ENCODE measurements around the gene ADIRF. TPM values are rescaled to one million over a fixed set of nuclear protein-coding genes. Genes with fewer than 3 reads are reported as not detected.
"Not testable (repeated sequence)": the region's sequence is repeated elsewhere in the genome, so short reads cannot be mapped to it uniquely, and the experiment has no call there.

The ADIRF gene
- total RNA-seq, 1 donor from 2014 or later, result not detected

DNA sequence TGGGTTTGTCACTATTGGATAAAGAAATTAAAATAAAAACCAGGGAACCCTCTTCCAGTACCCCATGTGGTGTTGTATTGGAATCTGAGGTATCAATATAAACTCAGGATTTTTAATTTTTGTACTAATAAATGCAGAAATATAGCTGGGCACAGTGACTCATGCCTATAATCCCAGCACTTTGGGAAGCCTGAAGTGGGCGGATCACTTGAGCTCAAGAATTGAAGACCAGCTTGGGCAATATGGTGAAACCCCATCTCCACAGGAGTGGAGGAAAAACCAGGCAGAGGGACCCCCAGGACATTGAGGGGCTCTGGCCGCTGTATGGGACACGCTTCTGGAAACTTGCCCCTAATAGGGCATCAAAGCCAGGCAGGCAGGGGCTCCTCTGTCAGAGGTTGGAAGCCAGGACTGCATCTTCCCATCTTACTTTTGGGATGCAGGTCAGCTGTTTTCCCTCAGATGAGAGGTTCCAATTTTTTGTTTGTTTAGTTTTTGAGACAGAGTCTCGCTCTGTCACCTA, 11.1 kb downstream of the ADIRF start:
- Mint-ChIP-seq H3K36me3 (ENCODE audit: low read depth) (no peaks in the 10 kb centered on the region), H3K4me1 (no peaks in the 10 kb centered on the region), H3K4me3 (no peak overlapping the region), H3K9me3 (no peaks in the 10 kb centered on the region), H3K27ac (ENCODE audit: unreplicated experiment) (no peak overlapping the region), H3K27me3 (ENCODE audit: low read depth) (no peaks in the 10 kb centered on the region)
- TF ChIP-seq, protein P1, sequence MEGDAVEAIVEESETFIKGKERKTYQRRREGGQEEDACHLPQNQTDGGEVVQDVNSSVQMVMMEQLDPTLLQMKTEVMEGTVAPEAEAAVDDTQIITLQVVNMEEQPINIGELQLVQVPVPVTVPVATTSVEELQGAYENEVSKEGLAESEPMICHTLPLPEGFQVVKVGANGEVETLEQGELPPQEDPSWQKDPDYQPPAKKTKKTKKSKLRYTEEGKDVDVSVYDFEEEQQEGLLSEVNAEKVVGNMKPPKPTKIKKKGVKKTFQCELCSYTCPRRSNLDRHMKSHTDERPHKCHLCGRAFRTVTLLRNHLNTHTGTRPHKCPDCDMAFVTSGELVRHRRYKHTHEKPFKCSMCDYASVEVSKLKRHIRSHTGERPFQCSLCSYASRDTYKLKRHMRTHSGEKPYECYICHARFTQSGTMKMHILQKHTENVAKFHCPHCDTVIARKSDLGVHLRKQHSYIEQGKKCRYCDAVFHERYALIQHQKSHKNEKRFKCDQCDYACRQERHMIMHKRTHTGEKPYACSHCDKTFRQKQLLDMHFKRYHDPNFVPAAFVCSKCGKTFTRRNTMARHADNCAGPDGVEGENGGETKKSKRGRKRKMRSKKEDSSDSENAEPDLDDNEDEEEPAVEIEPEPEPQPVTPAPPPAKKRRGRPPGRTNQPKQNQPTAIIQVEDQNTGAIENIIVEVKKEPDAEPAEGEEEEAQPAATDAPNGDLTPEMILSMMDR (conservative IDR thresholded peaks at IDR 0.05), result no peak
- no peak for DNase-seq (ENCODE audit: low read depth, low spot score)

DNA sequence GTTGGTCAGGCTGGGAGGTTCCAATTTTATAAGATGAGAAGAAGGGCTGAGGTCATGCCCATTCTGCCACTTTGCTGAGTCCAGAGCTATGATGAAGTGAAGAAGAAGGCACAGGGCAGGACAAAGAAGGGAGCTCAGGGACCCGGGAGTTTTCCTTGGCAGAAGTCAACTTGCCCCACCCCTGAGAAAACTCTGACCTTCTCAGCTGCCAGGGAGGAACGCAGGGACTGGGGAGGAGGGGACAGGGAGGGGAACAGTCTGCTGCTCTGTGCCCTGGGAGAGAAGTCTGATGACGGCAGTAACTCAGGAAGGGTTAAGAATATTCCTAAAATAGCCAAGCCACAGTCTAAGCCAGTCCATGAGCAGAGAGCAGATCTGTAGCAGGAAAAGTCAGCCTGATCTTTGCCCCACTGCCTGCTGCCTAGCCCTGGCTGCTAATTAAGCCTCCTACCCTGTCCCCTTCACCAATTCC, 11.7 kb downstream of the ADIRF start:
- no peaks in the 10 kb centered on the region for H3K27me3 Mint-ChIP-seq (ENCODE audit: low read depth)
- DNase-seq (ENCODE audit: low read depth, low spot score), result no peak
- H3K4me3 Mint-ChIP-seq, result no peak overlapping the region
- H3K36me3 Mint-ChIP-seq (ENCODE audit: low read depth), result no peaks in the 10 kb centered on the region
- no peak overlapping the region for H3K27ac Mint-ChIP-seq (ENCODE audit: unreplicated experiment)
- no peaks in the 10 kb centered on the region for H3K9me3 Mint-ChIP-seq
- no peaks in the 10 kb centered on the region for H3K4me1 Mint-ChIP-seq
- TF ChIP-seq, protein P1 (conservative IDR thresholded peaks at IDR 0.05), result no peak

DNA sequence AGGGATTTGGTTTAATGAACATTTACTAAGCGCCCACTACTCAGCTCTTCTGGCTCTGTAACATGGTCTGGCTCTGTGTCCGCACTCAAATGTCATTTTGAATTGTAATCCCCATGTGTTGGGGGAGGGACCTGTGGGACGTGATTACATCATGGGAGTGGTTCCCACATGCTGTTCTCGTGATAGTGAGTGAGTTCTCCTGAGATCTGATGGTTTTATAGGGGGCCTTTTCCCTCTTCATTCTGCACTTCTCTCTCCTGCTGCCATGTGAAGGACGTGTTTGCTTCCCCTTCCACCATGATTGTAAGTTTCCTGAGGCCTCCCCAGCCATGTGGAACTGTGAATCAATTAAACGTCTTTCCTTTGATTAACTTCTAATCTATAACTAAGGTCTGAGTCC, 12.7 kb downstream of the ADIRF start:
- H3K27me3 Mint-ChIP-seq (ENCODE audit: low read depth); H3K4me1 Mint-ChIP-seq; DNase-seq (ENCODE audit: low read depth, low spot score); H3K36me3 Mint-ChIP-seq (ENCODE audit: low read depth); H3K27ac Mint-ChIP-seq (ENCODE audit: unreplicated experiment); H3K9me3 Mint-ChIP-seq; H3K4me3 Mint-ChIP-seq: not testable (repeated sequence)

- TF ChIP-seq, protein P1 (conservative IDR thresholded peaks at IDR 0.05), result no peak
- Mint-ChIP-seq H3K4me1 (no peaks in the 10 kb centered on the region), H3K27me3 (ENCODE audit: low read depth) (no peaks in the 10 kb centered on the region), H3K36me3 (ENCODE audit: low read depth) (no peaks in the 10 kb centered on the region), H3K4me3 (no peak overlapping the region), H3K9me3 (no peaks in the 10 kb centered on the region), H3K27ac (ENCODE audit: unreplicated experiment) (no peak overlapping the region)
- no peak for DNase-seq (ENCODE audit: low read depth, low spot score)
These were observed 13.4 kb downstream of the ADIRF start for GRCh38 chr10:86981716-86982115.

DNA sequence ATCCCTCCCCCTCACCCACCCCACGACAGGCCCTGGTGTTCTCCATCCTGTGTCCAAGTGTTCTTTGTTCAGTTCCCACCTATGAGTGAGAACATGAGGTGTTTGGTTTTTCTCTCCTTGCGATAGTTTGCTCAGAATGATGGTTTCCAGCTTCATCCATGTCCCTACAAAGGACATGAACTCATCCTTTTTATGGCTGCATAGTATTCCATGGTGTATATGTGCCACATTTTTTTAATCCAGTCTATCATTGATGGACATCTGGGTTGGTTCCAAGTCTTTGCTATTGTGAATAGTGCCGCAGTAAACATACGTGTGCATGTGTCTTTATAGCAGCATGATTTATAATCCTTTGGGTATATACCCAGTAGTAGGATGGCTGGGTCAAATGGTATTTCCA, 16.2 kb downstream of the ADIRF start:
- H3K27ac Mint-ChIP-seq (ENCODE audit: unreplicated experiment); DNase-seq (ENCODE audit: low read depth, low spot score); H3K4me1 Mint-ChIP-seq; H3K36me3 Mint-ChIP-seq (ENCODE audit: low read depth); H3K4me3 Mint-ChIP-seq; H3K9me3 Mint-ChIP-seq; H3K27me3 Mint-ChIP-seq (ENCODE audit: low read depth): not testable (repeated sequence)

DNA sequence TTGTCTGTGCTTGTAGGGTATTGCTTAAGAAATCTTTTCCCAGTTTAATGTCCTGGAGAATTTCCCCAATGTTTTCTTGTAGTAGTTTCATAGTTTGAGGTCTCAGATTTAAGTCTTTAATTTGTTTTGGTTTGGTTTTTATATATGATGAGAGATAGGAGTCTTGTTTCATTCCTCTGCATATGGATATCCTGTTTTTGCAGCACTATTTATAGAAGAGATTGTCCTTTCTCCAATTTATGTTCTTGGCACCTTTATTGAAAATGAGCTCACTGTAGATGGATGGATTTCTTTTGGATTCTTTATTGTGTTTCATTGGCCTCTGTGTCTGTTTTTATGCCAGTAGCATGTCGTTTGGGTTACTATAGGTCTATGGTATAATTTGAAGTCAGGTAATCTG, 20.2 kb downstream of the ADIRF start:
- TF ChIP-seq, protein P1 (conservative IDR thresholded peaks at IDR 0.05), result no peak
- no peaks in the 10 kb centered on the region for H3K36me3 Mint-ChIP-seq (ENCODE audit: low read depth)
- no peak overlapping the region for H3K4me3 Mint-ChIP-seq
- H3K4me1 Mint-ChIP-seq, result no peaks in the 10 kb centered on the region
- no peaks in the 10 kb centered on the region for H3K27me3 Mint-ChIP-seq (ENCODE audit: low read depth)
- no peak overlapping the region for H3K27ac Mint-ChIP-seq (ENCODE audit: unreplicated experiment)
- no peak for DNase-seq (ENCODE audit: low read depth, low spot score)
- no peaks in the 10 kb centered on the region for H3K9me3 Mint-ChIP-seq

DNA sequence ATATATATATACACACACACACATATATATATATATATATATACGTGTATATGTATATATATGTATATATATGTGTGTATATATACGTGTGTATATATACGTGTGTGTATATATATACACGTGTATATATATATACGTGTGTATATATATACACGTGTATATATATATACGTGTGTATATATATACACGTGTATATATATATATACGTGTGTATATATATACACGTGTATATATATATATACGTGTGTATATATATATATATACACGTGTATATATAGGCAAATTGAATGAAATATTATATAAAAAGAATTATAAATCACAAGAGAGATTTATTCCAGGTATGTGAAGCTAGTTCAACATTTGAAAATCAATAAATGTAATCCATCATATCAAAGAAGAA, 23.1 kb downstream of the ADIRF start:
- H3K36me3 Mint-ChIP-seq (ENCODE audit: low read depth); DNase-seq (ENCODE audit: low read depth, low spot score); H3K27ac Mint-ChIP-seq (ENCODE audit: unreplicated experiment); H3K27me3 Mint-ChIP-seq (ENCODE audit: low read depth); H3K4me3 Mint-ChIP-seq; H3K4me1 Mint-ChIP-seq; H3K9me3 Mint-ChIP-seq: not testable (repeated sequence)
